Erythroblast (primary cell): ENCODE data around the gene RAB22A.

Experiments used
- GATA1 ChIP-seq: IDR thresholded peaks from 2 replicates; pipeline ENCODE4 v1.6.1; 2011; ENCODE audit warnings: low read depth, mild to moderate bottlenecking, control low read depth, low read length, moderate library complexity
- POLR2A ChIP-seq: IDR thresholded peaks from 2 replicates; pipeline ENCODE4 v1.6.1; 2011; ENCODE audit warnings: mild to moderate bottlenecking, low read length

GRCh38 chr20:58322083-58322482, 12.6 kb downstream of the RAB22A start:
- no peak for TF ChIP-seq POLR2A
- no peak for TF ChIP-seq GATA1
